Activated CD8-positive, alpha-beta T cell treated with anti-CD3 and anti-CD28 coated beads for 36 hours (primary cell): Measurements from ENCODE around the gene AHNAK2. TPM values are rescaled to one million over a fixed set of nuclear protein-coding genes. Genes with fewer than 3 reads are reported as not detected.

Source experiments
- ATAC-seq: fragments of 200-7000 bp; cut with Tn5 transposase; one replicate; pipeline ENCODE4 v1.10.0; 2021; ENCODE audit warnings: mild to moderate bottlenecking, moderate library complexity
- CTCF ChIA-PET: fragments of 350-600 bp; sonication (Branson Sonifier 250); formaldehyde crosslinking; loops from one replicate; lab custom pipeline; 2021; ENCODE audit warnings: antibody characterized with exemption; lab: Charles Lee
- POLR2A ChIA-PET: fragments of 350-600 bp; sonication (Branson Sonifier 250); formaldehyde crosslinking; loops from one replicate; lab custom pipeline; 2021; ENCODE audit warnings: antibody characterized with exemption; lab: Charles Lee
- DNase-seq: peaks from one replicate; pipeline ENCODE4 v3.0.0-alpha.2; 2020
- H3K27ac Mint-ChIP-seq: one replicate; pipeline ENCODE4 v1.8.0; 2021; ENCODE audit warnings: mild to moderate bottlenecking, mixed read lengths
- H3K27me3 Mint-ChIP-seq: one replicate; pipeline ENCODE4 v1.8.0; 2021; ENCODE audit warnings: mixed read lengths
- H3K36me3 Mint-ChIP-seq: one replicate; pipeline ENCODE4 v1.8.0; 2021; ENCODE audit warnings: low read depth, mixed read lengths
- H3K4me1 Mint-ChIP-seq: one replicate; pipeline ENCODE4 v1.8.0; 2021; ENCODE audit warnings: low read depth, mixed read lengths
- H3K4me3 Mint-ChIP-seq: one replicate; pipeline ENCODE4 v1.8.0; 2021; ENCODE audit warnings: mild to moderate bottlenecking, moderate library complexity, mixed read lengths
- H3K9me3 Mint-ChIP-seq: one replicate; pipeline ENCODE4 v1.8.0; 2021; ENCODE audit warnings: mixed read lengths
- intact Hi-C: fragments of 100-400 bp; cut with micrococcal nuclease; formaldehyde crosslinking; loops from one replicate; pipeline ENCODE4 v1.10.0; 2022
- total RNA-seq, 2 experiments: library from RNA; stranded (reverse); gene quantifications; one replicate each; pipeline ENCODE4 v1.2.3, GENCODE V29; 2021
- TF ChIP-seq, protein P1 (sequence below): fragments of 200-600 bp; IDR thresholded peaks from one replicate; pipeline ENCODE4 v1.8.0; 2022; ENCODE audit warnings: antibody characterized with exemption, mild to moderate bottlenecking

The AHNAK2 gene
- total RNA-seq, 2 experiments from 2014 or later = 0.02 TPM; not detected in 1

GRCh38 chr14:104942586-104942985 lies 35.6 kb downstream of the AHNAK2 start:
- Mint-ChIP-seq H3K4me1 (no peaks in the 10 kb centered on the region), H3K27me3 (no peaks in the 10 kb centered on the region), H3K9me3 (no peaks in the 10 kb centered on the region), H3K4me3 (no peak overlapping the region), H3K27ac (no peak overlapping the region), H3K36me3 (no peaks in the 10 kb centered on the region)
- TF ChIP-seq, protein P1, sequence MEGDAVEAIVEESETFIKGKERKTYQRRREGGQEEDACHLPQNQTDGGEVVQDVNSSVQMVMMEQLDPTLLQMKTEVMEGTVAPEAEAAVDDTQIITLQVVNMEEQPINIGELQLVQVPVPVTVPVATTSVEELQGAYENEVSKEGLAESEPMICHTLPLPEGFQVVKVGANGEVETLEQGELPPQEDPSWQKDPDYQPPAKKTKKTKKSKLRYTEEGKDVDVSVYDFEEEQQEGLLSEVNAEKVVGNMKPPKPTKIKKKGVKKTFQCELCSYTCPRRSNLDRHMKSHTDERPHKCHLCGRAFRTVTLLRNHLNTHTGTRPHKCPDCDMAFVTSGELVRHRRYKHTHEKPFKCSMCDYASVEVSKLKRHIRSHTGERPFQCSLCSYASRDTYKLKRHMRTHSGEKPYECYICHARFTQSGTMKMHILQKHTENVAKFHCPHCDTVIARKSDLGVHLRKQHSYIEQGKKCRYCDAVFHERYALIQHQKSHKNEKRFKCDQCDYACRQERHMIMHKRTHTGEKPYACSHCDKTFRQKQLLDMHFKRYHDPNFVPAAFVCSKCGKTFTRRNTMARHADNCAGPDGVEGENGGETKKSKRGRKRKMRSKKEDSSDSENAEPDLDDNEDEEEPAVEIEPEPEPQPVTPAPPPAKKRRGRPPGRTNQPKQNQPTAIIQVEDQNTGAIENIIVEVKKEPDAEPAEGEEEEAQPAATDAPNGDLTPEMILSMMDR = no peak
- DNase-seq = no peak
- no peak for ATAC-seq
- POLR2A ChIA-PET = no interaction called here
- intact Hi-C loops = no loop called here
- CTCF ChIA-PET = no interaction called here

DNA sequence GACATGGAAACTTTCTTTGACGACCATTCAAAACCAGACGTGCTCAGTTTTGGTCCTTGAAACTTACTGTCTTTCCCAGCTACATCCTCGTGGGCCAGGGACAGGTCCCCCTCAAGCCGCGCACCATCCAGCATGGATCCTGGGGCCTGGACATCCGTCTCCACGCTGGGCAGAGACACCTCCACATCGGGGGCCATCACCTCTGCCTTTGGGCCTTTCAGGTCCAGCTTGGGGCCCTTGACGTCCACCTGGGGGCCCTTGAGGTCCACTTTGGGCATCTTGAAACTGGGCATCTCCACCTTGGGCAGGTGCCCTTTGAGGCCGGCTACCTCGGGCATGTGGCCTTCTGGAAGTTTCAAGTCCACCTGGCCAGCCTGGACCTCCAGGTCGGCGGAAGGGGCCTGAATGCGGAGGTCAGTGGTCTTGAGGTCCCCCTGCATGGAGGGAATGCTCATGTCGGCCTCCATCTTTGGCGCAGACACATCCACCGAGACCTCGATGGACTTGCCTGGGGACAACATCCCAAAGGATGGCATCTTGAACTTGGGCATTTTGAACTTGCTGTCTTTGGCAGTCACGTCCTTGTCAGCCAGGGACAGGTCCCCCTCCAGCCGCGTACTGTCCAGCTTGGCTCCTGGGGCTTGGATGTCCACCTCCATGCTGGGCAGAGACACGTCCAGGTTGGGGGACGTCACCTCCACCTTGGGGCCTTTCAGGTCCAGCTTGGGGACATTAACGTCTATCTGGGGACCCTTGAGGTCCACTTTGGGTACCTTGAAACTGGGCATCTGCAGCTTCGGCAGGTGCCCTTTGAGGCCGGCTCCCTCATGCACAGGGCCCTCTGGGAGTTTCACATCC lies 36.4 kb downstream of the AHNAK2 start:
- H3K36me3 Mint-ChIP-seq = no peaks in the 10 kb centered on the region
- ChIA-PET POLR2A (no interaction called here), CTCF (no interaction called here)
- TF ChIP-seq, protein P1 = no peak
- no peak overlapping the region for H3K4me3 Mint-ChIP-seq
- H3K9me3 Mint-ChIP-seq = no peaks in the 10 kb centered on the region
- no peaks in the 10 kb centered on the region for H3K4me1 Mint-ChIP-seq
- ATAC-seq = no peak
- no peaks in the 10 kb centered on the region for H3K27me3 Mint-ChIP-seq
- H3K27ac Mint-ChIP-seq = no peak overlapping the region
- intact Hi-C loops = no loop called here
- no peak for DNase-seq

DNA sequence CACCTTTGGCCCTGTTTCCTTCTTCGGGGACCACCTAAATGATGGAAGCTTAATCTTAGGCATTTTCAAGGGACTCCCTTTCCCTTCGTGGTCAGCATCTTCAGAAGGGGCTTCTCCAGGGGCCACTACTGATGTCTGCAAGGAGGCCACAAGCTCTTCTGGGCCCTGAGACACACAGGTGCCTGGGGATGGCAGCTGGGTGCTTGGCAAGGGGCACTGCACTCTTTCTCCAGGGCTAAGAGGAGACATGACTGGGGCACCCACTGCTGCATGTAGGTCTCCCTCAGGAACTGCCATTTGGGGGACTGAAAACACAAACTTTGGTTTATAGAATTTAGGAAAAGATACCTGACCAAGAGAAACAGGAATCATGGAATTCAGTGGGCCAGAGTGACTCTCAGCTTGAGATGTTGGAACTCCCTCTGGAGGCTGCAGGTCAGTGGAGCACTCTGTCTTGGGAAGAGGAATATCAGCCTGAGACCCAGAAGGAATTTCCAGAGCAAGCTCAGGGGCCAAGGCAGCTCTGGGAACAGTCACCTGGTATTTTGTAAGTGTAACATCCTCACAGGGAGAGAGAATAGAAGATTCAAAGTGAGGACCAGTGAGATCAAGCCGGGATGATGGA lies 37.5 kb downstream of the AHNAK2 start:
- TF ChIP-seq, protein P1 = no peak
- CTCF ChIA-PET = no interaction called here
- no peaks in the 10 kb centered on the region for H3K36me3 Mint-ChIP-seq
- POLR2A ChIA-PET = no interaction called here
- DNase-seq (no peak), ATAC-seq (no peak)
- intact Hi-C loops = no loop called here
- no peak overlapping the region for H3K27ac Mint-ChIP-seq
- no peaks in the 10 kb centered on the region for H3K9me3 Mint-ChIP-seq
- no peak overlapping the region for H3K4me3 Mint-ChIP-seq
- H3K27me3 Mint-ChIP-seq = no peaks in the 10 kb centered on the region
- no peaks in the 10 kb centered on the region for H3K4me1 Mint-ChIP-seq

- CTCF ChIA-PET = interaction anchor here (1.1 kb wide), 1 partner anchor 36 kb away, joined by 4 read pairs; no protein-coding TSS in a partner anchor
- H3K36me3 Mint-ChIP-seq = no peaks in the 10 kb centered on the region
- no peak overlapping the region for H3K27ac Mint-ChIP-seq
- no peaks in the 10 kb centered on the region for H3K4me1 Mint-ChIP-seq
- ATAC-seq = no peak
- H3K4me3 Mint-ChIP-seq = no peak overlapping the region
- TF ChIP-seq, protein P1 = no peak
- POLR2A ChIA-PET = no interaction called here
- no peak for DNase-seq
- peaks cover 2% of the 10 kb centered on the region for H3K27me3 Mint-ChIP-seq
- intact Hi-C loops = no loop called here
- H3K9me3 Mint-ChIP-seq = no peaks in the 10 kb centered on the region
Measured at GRCh38 chr14:104939666-104940410, 38.3 kb downstream of the AHNAK2 start.
